HEK293T (cell line): ENCODE results near the gene CPSF7.

Source experiments
- ARNT ChIP-seq: fragments of 450-650 bp; IDR thresholded peaks from 2 replicates; pipeline ENCODE4 v1.6.1; 2017; ENCODE audit warnings: mild to moderate bottlenecking
- ELF4 ChIP-seq: fragments of 450-650 bp; IDR thresholded peaks from 2 replicates; pipeline ENCODE4 v1.6.1; 2017; ENCODE audit warnings: antibody characterized with exemption
- FOXA1 ChIP-seq: fragments of 450-650 bp; IDR thresholded peaks from 2 replicates; pipeline ENCODE4 v1.6.1; 2016; ENCODE audit warnings: mild to moderate bottlenecking
- FOXK2 ChIP-seq: fragments of 450-650 bp; IDR thresholded peaks from 2 replicates; pipeline ENCODE4 v1.6.1; 2016; ENCODE audit warnings: mild to moderate bottlenecking
- FOXM1 ChIP-seq: fragments of 450-650 bp; IDR thresholded peaks from 2 replicates; pipeline ENCODE4 v1.6.1; 2017; ENCODE audit warnings: mild to moderate bottlenecking, borderline replicate concordance
- HDGF ChIP-seq: fragments of 450-650 bp; IDR thresholded peaks from 2 replicates; pipeline ENCODE4 v1.6.1; 2017; ENCODE audit warnings: antibody characterized with exemption, borderline replicate concordance
- NFRKB ChIP-seq: fragments of 450-650 bp; IDR thresholded peaks from 2 replicates; pipeline ENCODE4 v1.6.1; 2016; ENCODE audit warnings: mild to moderate bottlenecking, moderate library complexity
- SP1 ChIP-seq: fragments of 450-650 bp; IDR thresholded peaks from 2 replicates; pipeline ENCODE4 v1.6.1; 2017
- TARDBP ChIP-seq: fragments of 450-650 bp; IDR thresholded peaks from 2 replicates; pipeline ENCODE4 v1.6.1; 2016

DNA sequence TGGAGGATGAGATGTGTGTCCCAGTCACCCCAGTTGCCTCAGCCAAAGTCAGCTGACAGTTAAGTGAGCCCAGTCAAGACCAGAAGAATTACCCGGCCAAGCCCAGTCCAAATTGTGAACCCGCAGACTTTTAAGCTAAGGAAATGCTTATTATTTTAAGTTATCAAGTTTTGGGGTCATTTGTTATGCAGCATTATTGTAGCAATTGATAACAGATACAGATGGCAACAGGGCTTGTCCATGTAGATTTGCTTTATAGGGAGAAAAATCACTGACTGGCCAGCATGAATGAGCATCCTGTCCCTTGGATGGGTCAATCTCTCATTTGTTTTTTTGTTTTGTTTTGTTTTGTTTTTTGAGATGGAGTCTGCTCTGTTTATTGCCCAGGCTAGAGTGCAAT, 23.1 kb upstream of the CPSF7 start:
- no peak for TF ChIP-seq SP1
- no peak for TF ChIP-seq HDGF
- no peak for TF ChIP-seq FOXM1
- TF ChIP-seq ELF4 = no peak
- no peak for TF ChIP-seq TARDBP
- TF ChIP-seq ARNT = no peak
- TF ChIP-seq FOXA1 = no peak
- no peak for TF ChIP-seq FOXK2
- no peak for TF ChIP-seq NFRKB
